Stimulated activated CD4-positive, alpha-beta T cell treated with anti-CD3 and anti-CD28 coated beads, Interleukin-1b, Interleukin-23, amount 100 ng/mL, for 1 hour (primary cell): Measurements from ENCODE around the gene CLCN1.

Experiments
- DNase-seq, 2 donors: peaks; one replicate each; pipeline ENCODE4 v3.0.0-alpha.2; 2020; ENCODE audit warnings: low read depth in 2 of 2

The CLCN1 gene

GRCh38 chr7:143295870-143296269, 20.0 kb upstream of the CLCN1 start:
- no peak for DNase-seq

GRCh38 chr7:143296686-143297085, 19.2 kb upstream of the CLCN1 start:
- DNase-seq: no peak

- no peak for DNase-seq
Observed at GRCh38 chr7:143299346-143299745, 16.6 kb upstream of the CLCN1 start.

- DNase-seq: peak; percentile 33 to 37
Observed at GRCh38 chr7:143299840-143300239, 16.1 kb upstream of the CLCN1 start.

GRCh38 chr7:143300959-143301935, 14.7 kb upstream of the CLCN1 start:
- DNase-seq: no peak

GRCh38 chr7:143303733-143304132, 12.2 kb upstream of the CLCN1 start:
- DNase-seq: no peak

GRCh38 chr7:143304938-143305337, 11.0 kb upstream of the CLCN1 start:
- DNase-seq: no peak

- DNase-seq: peak; percentile 22 to 60
Observed at GRCh38 chr7:143305423-143306070, 10.4 kb upstream of the CLCN1 start.

- no peak for DNase-seq
Observed at GRCh38 chr7:143308632-143309031, 7.3 kb upstream of the CLCN1 start.

- no peak for DNase-seq
Observed at GRCh38 chr7:143314127-143314526, 1.8 kb upstream of the CLCN1 start.

- no peak for DNase-seq
Observed at GRCh38 chr7:143316492-143316891, 581 bp downstream of the CLCN1 start.

- no peak for DNase-seq
Observed at GRCh38 chr7:143318661-143319060, 2.8 kb downstream of the CLCN1 start.

- no peak for DNase-seq
Observed at GRCh38 chr7:143320620-143321019, 4.7 kb downstream of the CLCN1 start.

GRCh38 chr7:143321242-143321641, 5.3 kb downstream of the CLCN1 start:
- DNase-seq: no peak

- no peak for DNase-seq
Observed at GRCh38 chr7:143321734-143322133, 5.8 kb downstream of the CLCN1 start.

- no peak for DNase-seq
Observed at GRCh38 chr7:143322760-143323633, 7.1 kb downstream of the CLCN1 start.

GRCh38 chr7:143323653-143324052, 7.7 kb downstream of the CLCN1 start:
- no peak for DNase-seq

GRCh38 chr7:143325240-143325639, 9.3 kb downstream of the CLCN1 start:
- DNase-seq: no peak

GRCh38 chr7:143327903-143328302, 12.0 kb downstream of the CLCN1 start:
- DNase-seq: no peak

GRCh38 chr7:143329471-143330170, 13.7 kb downstream of the CLCN1 start:
- no peak for DNase-seq

- DNase-seq: no peak
Observed at GRCh38 chr7:143331179-143331801, 15.4 kb downstream of the CLCN1 start.
